Activated T-helper 2 cell treated with anti-CD3 and anti-CD28 coated beads, Interferon-gamma antibody, Interleukin-2, Interleukin-4, amounts not matched to agents 10 μg/mL and 5 μg/mL and 100 μg/mL, durations not matched to agents 14 hours and 24 hours and 36 hours (primary cell): ENCODE data around the gene TICAM1. TPM values are rescaled to one million over a fixed set of nuclear protein-coding genes. Genes with fewer than 3 reads are reported as not detected.

ENCODE experiments used
- DNase-seq: peaks from one replicate; pipeline ENCODE4 v3.0.0; 2021; ENCODE audit warnings: low spot score
- H3K27ac Mint-ChIP-seq: one replicate; pipeline ENCODE4 v1.8.0; 2021; ENCODE audit warnings: mixed read lengths
- H3K27me3 Mint-ChIP-seq: one replicate; pipeline ENCODE4 v1.8.0; 2021; ENCODE audit warnings: low read depth, mixed read lengths
- H3K36me3 Mint-ChIP-seq: one replicate; pipeline ENCODE4 v1.8.0; 2021; ENCODE audit warnings: low read depth, mixed read lengths
- H3K4me1 Mint-ChIP-seq: one replicate; pipeline ENCODE4 v1.8.0; 2021; ENCODE audit warnings: low read depth, mixed read lengths
- H3K4me3 Mint-ChIP-seq: one replicate; pipeline ENCODE4 v1.8.0; 2021; ENCODE audit warnings: low read depth, mild to moderate bottlenecking, moderate library complexity, mixed read lengths
- H3K9me3 Mint-ChIP-seq: one replicate; pipeline ENCODE4 v1.8.0; 2021; ENCODE audit warnings: mixed read lengths
- intact Hi-C: fragments of 100-400 bp; cut with micrococcal nuclease; formaldehyde crosslinking; loops from one replicate; pipeline ENCODE4 v1.15.1; 2023
- total RNA-seq: library from RNA; stranded (reverse); gene quantifications from 2 replicates; pipeline ENCODE4 v1.2.3, GENCODE V29; 2022

TICAM1 gene
- total RNA-seq: 28.1 and 30.4 TPM in 2 replicates

GRCh38 chr19:4831304-4831978 is at the start of gene TICAM1:
Gene TICAM1 (minus strand): TSS chr19:4831712. CDS start chr19:4818377, 13,335 bp downstream.
- Mint-ChIP-seq H3K9me3 (no peaks in the 10 kb centered on the region), H3K27me3 (no peaks in the 10 kb centered on the region), H3K4me3 (peak within 1 kb of the TSS; percentile 96), H3K4me1 (peaks cover 17% of the 10 kb centered on the region), H3K36me3 (peaks cover 23% of the 10 kb centered on the region), H3K27ac (peak within 1 kb of the TSS; percentile 90)
- DNase-seq: peak; percentile 75
- intact Hi-C loops: no loop called here

GRCh38 chr19:4879041-4879440 is 47.5 kb upstream of the TICAM1 start:
- Mint-ChIP-seq H3K27me3 (no peaks in the 10 kb centered on the region), H3K27ac (no peak overlapping the region), H3K4me3 (no peak overlapping the region), H3K9me3 (no peaks in the 10 kb centered on the region), H3K4me1 (no peaks in the 10 kb centered on the region), H3K36me3 (no peaks in the 10 kb centered on the region)
- no peak for DNase-seq
- intact Hi-C loops: no loop called here

GRCh38 chr19:4878491-4878968 is 47.0 kb upstream of the TICAM1 start:
- H3K9me3 Mint-ChIP-seq: no peaks in the 10 kb centered on the region
- H3K27ac Mint-ChIP-seq: no peak overlapping the region
- no peaks in the 10 kb centered on the region for H3K4me1 Mint-ChIP-seq
- intact Hi-C loops: no loop called here
- no peaks in the 10 kb centered on the region for H3K36me3 Mint-ChIP-seq
- no peaks in the 10 kb centered on the region for H3K27me3 Mint-ChIP-seq
- H3K4me3 Mint-ChIP-seq: no peak overlapping the region
- no peak for DNase-seq

- Mint-ChIP-seq H3K4me3 (no peak overlapping the region), H3K4me1 (no peaks in the 10 kb centered on the region), H3K27me3 (no peaks in the 10 kb centered on the region), H3K27ac (no peak overlapping the region), H3K36me3 (no peaks in the 10 kb centered on the region), H3K9me3 (no peaks in the 10 kb centered on the region)
- intact Hi-C loops: no loop called here
- DNase-seq: no peak
Measured at GRCh38 chr19:4877753-4878490, 46.4 kb upstream of the TICAM1 start.

- Mint-ChIP-seq H3K4me1 (peaks cover 11% of the 10 kb centered on the region), H3K27me3 (no peaks in the 10 kb centered on the region), H3K27ac (no peak overlapping the region), H3K4me3 (no peak overlapping the region), H3K36me3 (no peaks in the 10 kb centered on the region), H3K9me3 (no peaks in the 10 kb centered on the region)
- no peak for DNase-seq
- intact Hi-C loops: loop anchor here (2.0 to 5.0 kb wide), 3 partner anchors 37 to 157 kb away; partner anchors contain the start of gene KDM4B
Measured at GRCh38 chr19:4873930-4874329, 42.4 kb upstream of the TICAM1 start.

- Mint-ChIP-seq H3K27me3 (no peaks in the 10 kb centered on the region), H3K27ac (no peak overlapping the region), H3K4me1 (peaks cover 12% of the 10 kb centered on the region), H3K36me3 (no peaks in the 10 kb centered on the region), H3K9me3 (no peaks in the 10 kb centered on the region), H3K4me3 (no peak overlapping the region)
- intact Hi-C loops: loop anchor here (2.0 to 5.0 kb wide), 3 partner anchors 39 to 159 kb away; partner anchors contain the start of gene KDM4B
- DNase-seq: no peak
Measured at GRCh38 chr19:4871711-4872110, 40.2 kb upstream of the TICAM1 start.

GRCh38 chr19:4870025-4870700 is 38.7 kb upstream of the TICAM1 start:
- peaks cover 17% of the 10 kb centered on the region for H3K4me1 Mint-ChIP-seq
- no peak overlapping the region for H3K27ac Mint-ChIP-seq
- H3K27me3 Mint-ChIP-seq: no peaks in the 10 kb centered on the region
- no peak for DNase-seq
- no peaks in the 10 kb centered on the region for H3K36me3 Mint-ChIP-seq
- no peak overlapping the region for H3K4me3 Mint-ChIP-seq
- no peaks in the 10 kb centered on the region for H3K9me3 Mint-ChIP-seq
- intact Hi-C loops: loop anchor here (5.0 kb wide), 1 partner anchor 97 kb away; the partner anchor contains the start of gene KDM4B

GRCh38 chr19:4868286-4868834 is 36.8 kb upstream of the TICAM1 start:
- Mint-ChIP-seq H3K27ac (peak overlapping the region; percentile 78), H3K9me3 (no peaks in the 10 kb centered on the region), H3K27me3 (no peaks in the 10 kb centered on the region), H3K4me1 (peaks cover 17% of the 10 kb centered on the region), H3K36me3 (no peaks in the 10 kb centered on the region), H3K4me3 (peak overlapping the region; percentile 81)
- DNase-seq: no peak
- intact Hi-C loops: no loop called here

- H3K27me3 Mint-ChIP-seq: no peaks in the 10 kb centered on the region
- intact Hi-C loops: no loop called here
- H3K4me1 Mint-ChIP-seq: peaks cover 15% of the 10 kb centered on the region
- peak; percentile 87 for DNase-seq
- peak within 1 kb of the TSS; percentile 78 for H3K27ac Mint-ChIP-seq
- H3K36me3 Mint-ChIP-seq: no peaks in the 10 kb centered on the region
- no peaks in the 10 kb centered on the region for H3K9me3 Mint-ChIP-seq
- H3K4me3 Mint-ChIP-seq: peak within 1 kb of the TSS; percentile 81
Measured at GRCh38 chr19:4867534-4868285, 36.2 kb upstream of the TICAM1 start, which contains the start of gene PLIN3. Gene PLIN3 (minus strand): TSS chr19:4867667. CDS start chr19:4861394, 6,273 bp downstream.

GRCh38 chr19:4866595-4867424 is 35.3 kb upstream of the TICAM1 start:
- Mint-ChIP-seq H3K36me3 (no peaks in the 10 kb centered on the region), H3K27me3 (no peaks in the 10 kb centered on the region), H3K9me3 (no peaks in the 10 kb centered on the region), H3K4me1 (peaks cover 14% of the 10 kb centered on the region), H3K27ac (peak overlapping the region; percentile 65), H3K4me3 (peak overlapping the region; percentile 81)
- intact Hi-C loops: no loop called here
- DNase-seq: peak; percentile 34

- peaks cover 3% of the 10 kb centered on the region for H3K36me3 Mint-ChIP-seq
- intact Hi-C loops: no loop called here
Measured at GRCh38 chr19:4861147-4861546, 29.6 kb upstream of the TICAM1 start.

More at GRCh38 chr19:4861147-4861546, 29.6 kb upstream of the TICAM1 start:
- Mint-ChIP-seq H3K9me3 (no peaks in the 10 kb centered on the region), H3K27me3 (no peaks in the 10 kb centered on the region), H3K27ac (no peak overlapping the region), H3K4me3 (no peak overlapping the region), H3K4me1 (no peaks in the 10 kb centered on the region)
- DNase-seq: no peak
